Fibroblast of lung (primary cell): Measurements from ENCODE around the gene PDCD1LG2. TPM values are rescaled to one million over a fixed set of nuclear protein-coding genes. Genes with fewer than 3 reads are reported as not detected.

Source experiments
- DNase-seq, 2 donors: peaks; one replicate each; pipeline versions ENCODE4 v3.0.0 to v3.0.0-alpha.2; 2010; ENCODE audit warnings: low read depth in 2 of 2
- H2AFZ ChIP-seq: 2 replicates; pipeline ENCODE4 v1.5.1; 2012; ENCODE audit warnings: low read length, control low read depth, inconsistent platforms
- H3K27ac ChIP-seq: 2 replicates; pipeline ENCODE4 v1.5.1; 2011; ENCODE audit warnings: low read length, control low read depth; ENCODE audit not compliant: insufficient read depth
- H3K27me3 ChIP-seq: 2 replicates; pipeline ENCODE4 v1.5.1; 2011; ENCODE audit warnings: mild to moderate bottlenecking, low read length; ENCODE audit not compliant: control insufficient read depth, insufficient read depth
- H3K36me3 ChIP-seq: 2 replicates; pipeline ENCODE4 v1.5.1; 2011; ENCODE audit warnings: low read length; ENCODE audit not compliant: control insufficient read depth, insufficient read depth
- H3K4me1 ChIP-seq: 2 replicates; pipeline ENCODE4 v1.5.1; 2011; ENCODE audit warnings: low read length; ENCODE audit not compliant: control insufficient read depth, insufficient read depth; ENCODE audit errors: extremely low read depth
- H3K4me2 ChIP-seq: 2 replicates; pipeline ENCODE4 v1.5.1; 2011; ENCODE audit warnings: low read length, control low read depth; ENCODE audit not compliant: insufficient read depth; ENCODE audit errors: extremely low read depth
- H3K4me3 ChIP-seq, 4 experiments: fragments of 200-600 bp in 1 of 4; sonication (generic) in 1 of 4; replicated peaks in 1 of 4; 2 replicates each; pipeline ENCODE4 v1.5.1; 2011 to 2016; ENCODE audit warnings: low read length in 4 of 4, low read depth in 3 of 4, mild to moderate bottlenecking in 3 of 4, control low read depth in 2 of 4, inconsistent platforms in 1 of 4, mixed read lengths in 1 of 4; ENCODE audit not compliant: insufficient read depth in 1 of 4; ENCODE audit errors: control extremely low read depth in 1 of 4
- H3K79me2 ChIP-seq: 2 replicates; pipeline ENCODE4 v1.5.1; 2012; ENCODE audit warnings: mild to moderate bottlenecking, low read length, inconsistent platforms; ENCODE audit not compliant: control insufficient read depth, insufficient read depth
- H3K9ac ChIP-seq: 2 replicates; pipeline ENCODE4 v1.5.1; 2011; ENCODE audit warnings: mild to moderate bottlenecking, low read length, control low read depth; ENCODE audit not compliant: insufficient read depth
- H3K9me3 ChIP-seq: 2 replicates; pipeline ENCODE4 v1.5.1; 2012; ENCODE audit warnings: low read depth, low read length; ENCODE audit not compliant: control insufficient read depth, insufficient read depth
- H4K20me1 ChIP-seq: 2 replicates; pipeline ENCODE4 v1.5.1; 2011; ENCODE audit warnings: low read length; ENCODE audit not compliant: control insufficient read depth, insufficient read depth; ENCODE audit errors: extremely low read depth
- EZH2 ChIP-seq: IDR thresholded peaks from 2 replicates; pipeline ENCODE4 v1.5.1; 2012; ENCODE audit warnings: low read length, control low read depth, mild to moderate bottlenecking; ENCODE audit errors: missing control alignments
- polyA plus RNA-seq, 2 donors: library from polyadenylated mRNA; depleted of rRNA in 1 of 2; stranded (reverse) in 1 of 2; unstranded in 1 of 2; fragments of >200 nt; gene quantifications; 2 replicates each; pipeline ENCODE4 v1.2.1, GENCODE V29; 2011 to 2012; ENCODE audit warnings: missing spikeins in 1 of 2
- total RNA-seq: library from RNA; depleted of rRNA; stranded (reverse); fragments of >200 nt; gene quantifications from 2 replicates; pipeline ENCODE4 v1.2.1, GENCODE V29; 2014
- TF ChIP-seq, protein P1 (sequence below), 2 donors: IDR thresholded peaks in 1 of 2; conservative IDR thresholded peaks in 1 of 2; 1 replicate in 1 of 2; 2 replicates in 1 of 2; pipeline ENCODE4 v1.5.1; 2011 to 2012; ENCODE audit warnings: low read length in 2 of 2, control low read depth in 1 of 2, inconsistent platforms in 1 of 2, low read depth in 1 of 2, mild to moderate bottlenecking in 1 of 2

PDCD1LG2 gene
- total and polyA plus RNA-seq, 2 donors (not counting 1 experiment from before 2014, with no cell fraction given) = 6.9 to 16.9 TPM

DNA sequence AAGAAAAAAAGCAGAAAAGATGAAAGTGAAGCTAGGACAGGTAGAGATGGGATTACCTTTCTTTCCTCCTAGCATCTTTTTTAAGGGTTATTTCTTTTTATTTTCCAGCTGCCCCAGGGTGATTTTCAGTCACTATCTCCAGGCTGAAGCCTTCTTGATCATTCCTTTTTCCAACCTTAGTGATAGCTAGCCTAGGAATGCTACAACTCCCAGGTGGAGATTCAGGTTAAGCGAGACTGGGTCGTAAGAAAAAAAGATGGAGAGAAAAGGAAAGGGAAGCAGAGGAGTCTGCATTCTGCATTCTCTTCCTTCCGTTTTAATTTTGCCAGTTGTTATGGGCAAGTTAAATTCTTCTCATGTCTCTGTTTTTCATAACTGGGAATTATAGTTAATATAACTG, 81.9 kb downstream of the PDCD1LG2 start:
- H3K36me3 ChIP-seq = no peaks in the 10 kb centered on the region
- DNase-seq = no peak
- no peak overlapping the region for H2AFZ ChIP-seq
- no peaks in the 10 kb centered on the region for H3K4me1 ChIP-seq
- no peak overlapping the region for H3K27ac ChIP-seq
- H3K9ac ChIP-seq = no peak overlapping the region
- no peak overlapping the region for H3K4me2 ChIP-seq
- H3K27me3 ChIP-seq = no peaks in the 10 kb centered on the region
- TF ChIP-seq, protein P1, sequence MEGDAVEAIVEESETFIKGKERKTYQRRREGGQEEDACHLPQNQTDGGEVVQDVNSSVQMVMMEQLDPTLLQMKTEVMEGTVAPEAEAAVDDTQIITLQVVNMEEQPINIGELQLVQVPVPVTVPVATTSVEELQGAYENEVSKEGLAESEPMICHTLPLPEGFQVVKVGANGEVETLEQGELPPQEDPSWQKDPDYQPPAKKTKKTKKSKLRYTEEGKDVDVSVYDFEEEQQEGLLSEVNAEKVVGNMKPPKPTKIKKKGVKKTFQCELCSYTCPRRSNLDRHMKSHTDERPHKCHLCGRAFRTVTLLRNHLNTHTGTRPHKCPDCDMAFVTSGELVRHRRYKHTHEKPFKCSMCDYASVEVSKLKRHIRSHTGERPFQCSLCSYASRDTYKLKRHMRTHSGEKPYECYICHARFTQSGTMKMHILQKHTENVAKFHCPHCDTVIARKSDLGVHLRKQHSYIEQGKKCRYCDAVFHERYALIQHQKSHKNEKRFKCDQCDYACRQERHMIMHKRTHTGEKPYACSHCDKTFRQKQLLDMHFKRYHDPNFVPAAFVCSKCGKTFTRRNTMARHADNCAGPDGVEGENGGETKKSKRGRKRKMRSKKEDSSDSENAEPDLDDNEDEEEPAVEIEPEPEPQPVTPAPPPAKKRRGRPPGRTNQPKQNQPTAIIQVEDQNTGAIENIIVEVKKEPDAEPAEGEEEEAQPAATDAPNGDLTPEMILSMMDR (conservative IDR thresholded peaks at IDR 0.05 in 1 of 2, IDR thresholded peaks at IDR 0.05 in 1 of 2; ENCODE audit: low read depth in 1 of 2, low read length in 2 of 2) = no peak
- TF ChIP-seq EZH2 = no peak
- no peaks in the 10 kb centered on the region for H3K9me3 ChIP-seq
- H3K4me3 ChIP-seq = no peak overlapping the region
- no peaks in the 10 kb centered on the region for H4K20me1 ChIP-seq
- H3K79me2 ChIP-seq = no peaks in the 10 kb centered on the region

DNA sequence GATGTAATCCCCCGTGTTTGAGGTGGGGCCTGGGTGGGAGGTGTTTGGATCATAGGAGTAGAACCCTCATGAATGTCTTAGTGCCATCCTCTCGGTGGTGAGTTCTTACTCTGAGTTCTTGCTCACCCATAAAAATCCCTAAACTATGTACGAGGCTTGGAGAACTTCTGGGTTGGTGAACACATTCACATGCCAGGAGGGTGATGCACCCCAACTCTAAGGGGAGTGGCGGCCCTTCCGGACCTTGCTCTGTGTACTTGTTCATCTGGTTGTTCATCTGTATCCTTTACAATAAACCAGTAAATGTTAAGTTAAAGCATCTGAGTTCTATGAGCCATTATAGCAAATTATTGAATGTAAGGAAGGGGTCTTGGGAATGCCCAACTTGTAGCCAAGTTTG, 82.6 kb downstream of the PDCD1LG2 start:
- no peak for DNase-seq
- Histone ChIP-seq H3K27me3 (no peaks in the 10 kb centered on the region), H3K4me3 (no peak overlapping the region), H3K79me2 (no peaks in the 10 kb centered on the region), H3K9ac (no peak overlapping the region), H3K9me3 (no peaks in the 10 kb centered on the region), H3K27ac (no peak overlapping the region), H3K36me3 (no peaks in the 10 kb centered on the region), H3K4me1 (no peaks in the 10 kb centered on the region), H2AFZ (no peak overlapping the region), H3K4me2 (no peak overlapping the region), H4K20me1 (no peaks in the 10 kb centered on the region)
- TF ChIP-seq EZH2 = no peak
- TF ChIP-seq, protein P1 (conservative IDR thresholded peaks at IDR 0.05 in 1 of 2, IDR thresholded peaks at IDR 0.05 in 1 of 2; ENCODE audit: low read depth in 1 of 2, low read length in 2 of 2) = no peak

DNA sequence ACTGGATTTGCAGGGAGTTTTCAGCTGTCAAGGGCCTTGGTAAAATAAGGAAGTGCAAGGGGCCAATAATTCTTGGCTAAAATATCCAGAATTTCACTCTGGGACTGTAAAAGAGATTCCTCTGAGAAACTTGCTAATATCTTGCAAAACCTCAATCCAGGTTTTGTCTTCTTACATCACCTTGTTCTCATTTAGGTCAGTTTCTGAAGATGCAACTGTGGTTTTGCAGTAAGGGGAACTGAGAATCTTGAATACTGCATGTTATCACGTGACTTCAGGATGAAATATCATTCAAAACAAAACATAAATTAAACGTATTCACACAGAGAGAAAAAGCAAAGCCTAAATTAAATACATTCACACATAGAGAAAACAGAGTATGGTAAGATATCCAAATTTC, 83.6 kb downstream of the PDCD1LG2 start:
- no peak overlapping the region for H3K4me2 ChIP-seq
- H3K27ac ChIP-seq = no peak overlapping the region
- no peaks in the 10 kb centered on the region for H3K79me2 ChIP-seq
- DNase-seq = no peak
- no peak overlapping the region for H3K4me3 ChIP-seq
- H3K36me3 ChIP-seq = no peaks in the 10 kb centered on the region
- no peaks in the 10 kb centered on the region for H3K9me3 ChIP-seq
- no peak overlapping the region for H2AFZ ChIP-seq
- H3K4me1 ChIP-seq = no peaks in the 10 kb centered on the region
- H3K27me3 ChIP-seq = no peaks in the 10 kb centered on the region
- H4K20me1 ChIP-seq = no peaks in the 10 kb centered on the region
- TF ChIP-seq, protein P1 (conservative IDR thresholded peaks at IDR 0.05 in 1 of 2, IDR thresholded peaks at IDR 0.05 in 1 of 2; ENCODE audit: low read depth in 1 of 2, low read length in 2 of 2) = no peak
- no peak for TF ChIP-seq EZH2
- H3K9ac ChIP-seq = no peak overlapping the region
